B cell (primary cell): ENCODE results near the gene ARHGEF7. TPM values are rescaled to one million over a fixed set of nuclear protein-coding genes. Genes with fewer than 3 reads are reported as not detected.

ENCODE experiments used
- ATAC-seq: fragments of 200-7000 bp; cut with Tn5 transposase; one replicate; pipeline ENCODE4 v1.10.0; 2021; ENCODE audit warnings: low read depth, mild to moderate bottlenecking, moderate number of reproducible peaks, moderate library complexity
- CTCF ChIA-PET: fragments of 350-600 bp; sonication (Branson Sonifier 250); formaldehyde crosslinking; loops from one replicate; lab custom pipeline; 2021; ENCODE audit warnings: antibody characterized with exemption, inconsistent platforms; lab: Charles Lee
- POLR2A ChIA-PET: fragments of 350-600 bp; sonication (Branson Sonifier 250); formaldehyde crosslinking; loops from one replicate; lab custom pipeline; 2021; ENCODE audit warnings: antibody characterized with exemption; lab: Charles Lee
- DNase-seq: peaks from one replicate; pipeline ENCODE4 v3.0.0; 2013
- H2AFZ ChIP-seq: 2 replicates; pipeline ENCODE4 v1.6.1; 2012; ENCODE audit warnings: mild to moderate bottlenecking, low read depth, low read length; ENCODE audit not compliant: insufficient read depth, poor library complexity, severe bottlenecking
- H3K27ac ChIP-seq, 2 donors: 1 replicate in 1 of 2; 2 replicates in 1 of 2; pipeline ENCODE4 v1.5.1; 2012 to 2013; ENCODE audit warnings: low read length in 2 of 2, mild to moderate bottlenecking in 2 of 2, moderate library complexity in 1 of 2
- H3K27me3 ChIP-seq, 4 experiments: fragments of 200-600 bp in 1 of 4; sonication (generic) in 1 of 4; replicated peaks in 1 of 4; 1 replicate in 2 of 4; 2 replicates in 2 of 4; pipeline versions ENCODE4 v1.6.1 to v1.7.0; 2013 to 2016; ENCODE audit warnings: low read length in 3 of 4, mild to moderate bottlenecking in 2 of 4, mixed read lengths in 1 of 4, moderate library complexity in 1 of 4; ENCODE audit not compliant: insufficient read depth in 4 of 4, control insufficient read depth in 3 of 4; ENCODE audit errors: control extremely low read depth in 1 of 4
- H3K36me3 ChIP-seq, 2 experiments: replicated peaks in 1 of 2; 1 replicate in 1 of 2; 2 replicates in 1 of 2; pipeline versions ENCODE4 v1.6.1 to v1.7.1; 2013; ENCODE audit warnings: low read length in 1 of 2; ENCODE audit not compliant: insufficient read depth in 2 of 2, control insufficient read depth in 1 of 2; ENCODE audit errors: control extremely low read depth in 1 of 2, extremely low read depth in 1 of 2
- H3K4me1 ChIP-seq, 2 donors: fragments of 200-600 bp in 1 of 2; sonication (generic) in 1 of 2; 1 replicate in 1 of 2; 2 replicates in 1 of 2; pipeline versions ENCODE4 v1.5.1 to v1.6.1; 2013 to 2017; ENCODE audit warnings: low read length in 2 of 2; ENCODE audit not compliant: control insufficient read depth in 2 of 2, insufficient read depth in 2 of 2
- H3K4me2 ChIP-seq: replicated peaks from 2 replicates; pipeline ENCODE3; 2012; ENCODE audit warnings: mild to moderate bottlenecking, low read depth, low read length; ENCODE audit not compliant: poor library complexity, severe bottlenecking
- H3K4me3 ChIP-seq, 5 experiments: fragments of 200-600 bp in 1 of 5; sonication (generic) in 1 of 5; 1 replicate in 3 of 5; 2 replicates in 2 of 5; pipeline versions ENCODE4 v1.5.1 to v1.7.0; 2011 to 2016; ENCODE audit warnings: low read length in 4 of 5, mild to moderate bottlenecking in 4 of 5, low read depth in 2 of 5, control low read depth in 1 of 5, moderate library complexity in 1 of 5; ENCODE audit not compliant: insufficient read depth in 1 of 5; ENCODE audit errors: control extremely low read depth in 1 of 5, extremely low read depth in 1 of 5
- H3K79me2 ChIP-seq: fragments of 200-600 bp; sonication (generic); one replicate; pipeline ENCODE4 v1.6.0; 2016; ENCODE audit warnings: low read length; ENCODE audit not compliant: control insufficient read depth, insufficient read depth
- H3K9ac ChIP-seq: fragments of 200-600 bp; sonication (generic); 2 replicates; pipeline ENCODE4 v1.6.1; 2017; ENCODE audit warnings: mild to moderate bottlenecking, low read length, moderate library complexity
- H3K9me3 ChIP-seq, 3 donors: one replicate each; pipeline versions ENCODE4 v1.6.1 to v1.7.1; 2013; ENCODE audit warnings: low read length in 2 of 3; ENCODE audit not compliant: control insufficient read depth in 2 of 3, insufficient read depth in 1 of 3; ENCODE audit errors: control extremely low read depth in 1 of 3
- H4K20me1 ChIP-seq: 2 replicates; pipeline ENCODE4 v1.6.0; 2012; ENCODE audit warnings: mild to moderate bottlenecking, low read length; ENCODE audit not compliant: insufficient read depth, control insufficient read depth, poor library complexity, severe bottlenecking
- H3K27ac Mint-ChIP-seq: one replicate; pipeline ENCODE4 v1.8.0; 2021; ENCODE audit warnings: mixed read lengths
- H3K27me3 Mint-ChIP-seq: one replicate; pipeline ENCODE4 v1.8.0; 2021; ENCODE audit warnings: mixed read lengths
- H3K4me1 Mint-ChIP-seq: one replicate; pipeline ENCODE4 v1.8.0; 2021; ENCODE audit warnings: mixed read lengths
- H3K4me3 Mint-ChIP-seq: one replicate; pipeline ENCODE4 v1.8.0; 2021; ENCODE audit warnings: mixed read lengths
- H3K9me3 Mint-ChIP-seq: one replicate; pipeline ENCODE4 v1.8.0; 2022; ENCODE audit warnings: mixed read lengths; ENCODE audit not compliant: insufficient read depth
- CTCF ChIP-seq: fragments of 200-600 bp; IDR thresholded peaks from one replicate; pipeline ENCODE4 v1.8.0; 2022; ENCODE audit warnings: antibody characterized with exemption, mild to moderate bottlenecking
- EZH2 ChIP-seq: IDR thresholded peaks from 2 replicates; pipeline ENCODE4 v1.6.1; 2012; ENCODE audit warnings: borderline replicate concordance, low read depth, mild to moderate bottlenecking, moderate library complexity, low read length; ENCODE audit not compliant: insufficient read depth, poor library complexity, severe bottlenecking
- WGBS: methylation state at CpG from one replicate; pipeline ENCODE4 v1.1.5; 2013; ENCODE audit warnings: missing lambda C conversion rate; ENCODE audit not compliant: insufficient coverage; 5-methylcytosine and 5-hydroxymethylcytosine counted together
- intact Hi-C: fragments of 100-400 bp; cut with micrococcal nuclease; formaldehyde crosslinking; loops from one replicate; pipeline ENCODE4 v1.10.0; 2022
- polyA plus RNA-seq: library from polyadenylated mRNA; depleted of rRNA; stranded (reverse); fragments of >200 nt; gene quantifications from 2 replicates; pipeline ENCODE4 v1.2.3, GENCODE V29; 2012
- total RNA-seq, 2 donors: library from RNA; stranded (reverse); fragments of 120-200 nt in 1 of 2; gene quantifications; 1 replicate in 1 of 2; 2 replicates in 1 of 2; pipeline versions ENCODE4 v1.2.3 to v1.2.4, GENCODE V29; 2013 to 2022

The ARHGEF7 gene
- total and polyA plus RNA-seq, 2 donors (not counting 1 experiment from before 2014, with no cell fraction given): 62.3 to 125 TPM

DNA sequence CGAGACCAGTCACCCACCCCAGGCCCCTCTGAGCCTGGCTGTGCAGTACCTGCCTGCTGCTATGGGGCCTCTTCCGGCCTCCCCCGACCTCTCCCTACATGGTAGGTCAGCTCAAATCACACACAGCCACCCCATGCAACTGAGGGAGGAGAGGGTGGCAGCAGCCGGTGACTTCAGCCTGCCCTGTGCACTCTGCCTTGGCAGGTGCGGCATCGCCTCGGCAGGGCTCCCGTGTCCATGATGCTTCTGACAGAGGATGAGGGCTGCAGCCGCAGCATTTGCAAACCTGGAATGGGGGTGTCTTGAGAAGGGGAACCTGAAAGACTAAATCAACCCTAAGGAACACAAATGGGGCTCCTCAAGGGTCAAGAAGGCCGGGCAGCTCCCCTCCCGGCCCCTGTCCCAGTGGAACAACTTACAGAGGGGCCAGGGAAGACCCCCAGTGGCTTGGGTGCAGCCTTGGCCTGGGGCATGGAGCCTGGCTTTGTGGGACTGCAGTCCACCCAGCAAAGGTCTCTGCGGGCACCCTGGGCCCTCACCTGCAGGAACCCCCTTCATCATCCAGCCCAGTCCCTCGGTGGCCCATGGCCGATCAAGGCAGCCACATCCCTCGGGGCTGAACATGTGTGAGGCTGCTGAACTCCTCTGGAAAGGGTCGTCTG, 212.0 kb downstream of the ARHGEF7 start:
- H2AFZ ChIP-seq: no peak overlapping the region
- H3K27ac Mint-ChIP-seq: no peak overlapping the region
- POLR2A ChIA-PET: no interaction called here
- no peaks in the 10 kb centered on the region for H3K36me3 ChIP-seq
- H3K4me1 ChIP-seq: no peaks in the 10 kb centered on the region
- H3K4me3 ChIP-seq: no peak overlapping the region
- H3K4me3 Mint-ChIP-seq: no peak overlapping the region
- no peaks in the 10 kb centered on the region for H3K4me1 Mint-ChIP-seq
- ATAC-seq (no peak), DNase-seq (no peak)
- no peak overlapping the region for H3K27ac ChIP-seq
- no peaks in the 10 kb centered on the region for H4K20me1 ChIP-seq
- CTCF ChIA-PET: no interaction called here
- H3K27me3 ChIP-seq: no peaks in the 10 kb centered on the region
- H3K79me2 ChIP-seq: no peaks in the 10 kb centered on the region
- no peaks in the 10 kb centered on the region for H3K27me3 Mint-ChIP-seq
- WGBS: 92% methylated on average over 13 of the region's 16 CpGs
- intact Hi-C loops: no loop called here
- H3K9ac ChIP-seq: no peak overlapping the region
- TF ChIP-seq EZH2: no peak
- no peak for TF ChIP-seq CTCF
- no peaks in the 10 kb centered on the region for H3K9me3 Mint-ChIP-seq
- no peaks in the 10 kb centered on the region for H3K9me3 ChIP-seq
- H3K4me2 ChIP-seq: no peak overlapping the region

GRCh38 chr13:111327730-111328573, 212.8 kb downstream of the ARHGEF7 start:
- Histone ChIP-seq H3K79me2 (no peaks in the 10 kb centered on the region), H3K4me1 (no peaks in the 10 kb centered on the region), H3K9me3 (no peaks in the 10 kb centered on the region), H3K27ac (no peak overlapping the region), H3K9ac (no peak overlapping the region), H3K36me3 (no peaks in the 10 kb centered on the region), H2AFZ (no peak overlapping the region), H4K20me1 (no peaks in the 10 kb centered on the region), H3K4me2 (no peak overlapping the region), H3K27me3 (no peaks in the 10 kb centered on the region), H3K4me3 (no peak overlapping the region)
- H3K9me3 Mint-ChIP-seq: peaks cover 2% of the 10 kb centered on the region
- no peak for TF ChIP-seq CTCF
- TF ChIP-seq EZH2: no peak
- H3K27me3 Mint-ChIP-seq: no peaks in the 10 kb centered on the region
- CTCF ChIA-PET: no interaction called here
- POLR2A ChIA-PET: no interaction called here
- H3K27ac Mint-ChIP-seq: no peak overlapping the region
- H3K4me3 Mint-ChIP-seq: no peak overlapping the region
- intact Hi-C loops: no loop called here
- DNase-seq: no peak
- no peaks in the 10 kb centered on the region for H3K4me1 Mint-ChIP-seq
- WGBS: 93% methylated on average over 24 of the region's 32 CpGs
- ATAC-seq: no peak
